Smooth muscle cell (in vitro differentiated cells): ENCODE measurements around the gene SLC22A31. TPM values are rescaled to one million over a fixed set of nuclear protein-coding genes. Genes with fewer than 3 reads are reported as not detected.

Experiments used
- DNase-seq: peaks from one replicate; lab custom pipeline; 2025; ENCODE audit not compliant: unreplicated experiment; lab: John Stamatoyannopoulos, UW
- H2AFZ ChIP-seq: fragments of 200-600 bp; sonication (generic); 2 replicates; pipeline ENCODE4 v1.6.0; 2016; ENCODE audit warnings: antibody characterized with exemption, low read depth, mild to moderate bottlenecking
- H3F3A ChIP-seq: fragments of 200-600 bp; sonication (generic); 2 replicates; pipeline ENCODE4 v1.6.0; 2017; ENCODE audit warnings: antibody characterized with exemption, low read depth
- H3K27ac ChIP-seq: fragments of 200-600 bp; sonication (generic); 2 replicates; pipeline ENCODE4 v1.5.1; 2016; ENCODE audit warnings: low read depth, mild to moderate bottlenecking
- H3K27me3 ChIP-seq: fragments of 200-600 bp; sonication (generic); 2 replicates; pipeline ENCODE4 v1.6.1; 2016; ENCODE audit warnings: low read depth, mild to moderate bottlenecking
- H3K36me3 ChIP-seq: fragments of 200-600 bp; sonication (generic); 2 replicates; pipeline ENCODE4 v1.5.1; 2016; ENCODE audit warnings: low read depth
- H3K4me1 ChIP-seq: fragments of 200-600 bp; sonication (generic); 2 replicates; pipeline ENCODE4 v1.5.1; 2016; ENCODE audit warnings: low read depth
- H3K4me2 ChIP-seq: fragments of 200-600 bp; sonication (generic); 2 replicates; pipeline ENCODE4 v1.6.0; 2016; ENCODE audit warnings: mild to moderate bottlenecking
- H3K4me3 ChIP-seq: fragments of 200-600 bp; sonication (generic); 2 replicates; pipeline ENCODE4 v1.5.1; 2016; ENCODE audit warnings: mild to moderate bottlenecking
- H3K79me2 ChIP-seq: fragments of 200-600 bp; sonication (generic); 2 replicates; pipeline ENCODE4 v1.6.0; 2016; ENCODE audit warnings: low read depth, mild to moderate bottlenecking
- H3K9ac ChIP-seq: fragments of 200-600 bp; sonication (generic); 2 replicates; pipeline ENCODE4 v1.6.0; 2016; ENCODE audit warnings: low read depth
- H3K9me3 ChIP-seq: fragments of 200-600 bp; sonication (generic); replicated peaks from 2 replicates; pipeline ENCODE4 v1.5.1; 2016; ENCODE audit warnings: low read depth
- H4K20me1 ChIP-seq: fragments of 200-600 bp; sonication (generic); 2 replicates; pipeline ENCODE4 v1.6.0; 2016; ENCODE audit warnings: low read depth
- WGBS: methylation state at CpG from one replicate; pipeline ENCODE4 v1.1.7; 2016; ENCODE audit warnings: low lambda C conversion rate; 5-methylcytosine and 5-hydroxymethylcytosine counted together
- polyA plus RNA-seq: library from polyadenylated mRNA; unstranded; fragments of >200 nt; fragmentation: Nextera tagmentation; extraction: Ambion mirVana; gene quantifications from 2 replicates; pipeline ENCODE4 v1.2.1, GENCODE V29; 2016
- total RNA-seq: library from RNA; depleted of rRNA; stranded (reverse); fragments of >200 nt; gene quantifications from 2 replicates; pipeline ENCODE4 v1.2.3, GENCODE V29; 2014
- TF ChIP-seq, protein P1 (sequence below): fragments of 200-600 bp; sonication (generic); IDR thresholded peaks from 2 replicates; pipeline ENCODE4 v1.5.1; 2017; ENCODE audit warnings: borderline replicate concordance, mild to moderate bottlenecking, antibody characterized with exemption; ENCODE audit not compliant: insufficient read depth, poor library complexity, severe bottlenecking

The SLC22A31 gene
- total and polyA plus RNA-seq, 2 experiments from 2014 or later: 0.43 TPM; not detected in 1

- H3K27me3 ChIP-seq: no peaks in the 10 kb centered on the region
- peaks cover 4% of the 10 kb centered on the region for H3K9me3 ChIP-seq
- H3K4me3 ChIP-seq: no peak overlapping the region
- H2AFZ ChIP-seq: no peak overlapping the region
- H4K20me1 ChIP-seq: no peaks in the 10 kb centered on the region
- no peaks in the 10 kb centered on the region for H3F3A ChIP-seq
- no peaks in the 10 kb centered on the region for H3K4me1 ChIP-seq
- no peak overlapping the region for H3K27ac ChIP-seq
- no peak overlapping the region for H3K4me2 ChIP-seq
- no peak for DNase-seq
- H3K79me2 ChIP-seq: no peaks in the 10 kb centered on the region
- TF ChIP-seq, protein P1, sequence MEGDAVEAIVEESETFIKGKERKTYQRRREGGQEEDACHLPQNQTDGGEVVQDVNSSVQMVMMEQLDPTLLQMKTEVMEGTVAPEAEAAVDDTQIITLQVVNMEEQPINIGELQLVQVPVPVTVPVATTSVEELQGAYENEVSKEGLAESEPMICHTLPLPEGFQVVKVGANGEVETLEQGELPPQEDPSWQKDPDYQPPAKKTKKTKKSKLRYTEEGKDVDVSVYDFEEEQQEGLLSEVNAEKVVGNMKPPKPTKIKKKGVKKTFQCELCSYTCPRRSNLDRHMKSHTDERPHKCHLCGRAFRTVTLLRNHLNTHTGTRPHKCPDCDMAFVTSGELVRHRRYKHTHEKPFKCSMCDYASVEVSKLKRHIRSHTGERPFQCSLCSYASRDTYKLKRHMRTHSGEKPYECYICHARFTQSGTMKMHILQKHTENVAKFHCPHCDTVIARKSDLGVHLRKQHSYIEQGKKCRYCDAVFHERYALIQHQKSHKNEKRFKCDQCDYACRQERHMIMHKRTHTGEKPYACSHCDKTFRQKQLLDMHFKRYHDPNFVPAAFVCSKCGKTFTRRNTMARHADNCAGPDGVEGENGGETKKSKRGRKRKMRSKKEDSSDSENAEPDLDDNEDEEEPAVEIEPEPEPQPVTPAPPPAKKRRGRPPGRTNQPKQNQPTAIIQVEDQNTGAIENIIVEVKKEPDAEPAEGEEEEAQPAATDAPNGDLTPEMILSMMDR: no peak
- H3K36me3 ChIP-seq: peaks cover 26% of the 10 kb centered on the region
- WGBS: 98% methylated on average over 16 of the region's 16 CpGs
- H3K9ac ChIP-seq: no peak overlapping the region
Measured at GRCh38 chr16:89233678-89234490, 33.5 kb upstream of the SLC22A31 start.

DNA sequence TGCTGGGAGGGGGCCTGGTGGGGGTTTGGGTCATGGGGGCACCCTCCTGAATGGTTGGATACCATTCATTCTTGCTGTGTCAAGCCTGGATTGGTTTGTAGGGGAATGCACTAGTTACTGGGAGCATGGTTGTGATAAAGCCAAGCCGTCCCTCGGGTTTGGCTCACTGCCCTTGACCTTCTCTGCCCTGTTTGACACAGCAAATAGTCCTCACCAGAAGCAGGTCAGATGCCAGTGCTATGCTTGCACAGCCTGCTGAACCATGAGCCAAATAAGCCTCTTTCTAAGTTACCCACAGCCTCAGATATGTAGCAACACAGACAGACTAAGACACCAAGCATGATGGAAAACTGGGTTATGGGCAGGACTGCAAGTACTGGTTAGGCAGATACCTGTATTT is 31.8 kb upstream of the SLC22A31 start:
- TF ChIP-seq, protein P1: no peak
- no peak for DNase-seq
- Histone ChIP-seq H4K20me1 (no peaks in the 10 kb centered on the region), H3K27me3 (no peaks in the 10 kb centered on the region), H3K4me1 (no peaks in the 10 kb centered on the region), H3K4me2 (no peak overlapping the region), H3K9me3 (peaks cover 22% of the 10 kb centered on the region), H3K9ac (no peak overlapping the region), H3F3A (no peaks in the 10 kb centered on the region), H3K79me2 (peaks cover 4% of the 10 kb centered on the region), H3K4me3 (no peak overlapping the region), H3K27ac (no peak overlapping the region), H2AFZ (no peak overlapping the region), H3K36me3 (peaks cover 44% of the 10 kb centered on the region)
- WGBS: 96% methylated on average over 2 of the region's 2 CpGs

DNA sequence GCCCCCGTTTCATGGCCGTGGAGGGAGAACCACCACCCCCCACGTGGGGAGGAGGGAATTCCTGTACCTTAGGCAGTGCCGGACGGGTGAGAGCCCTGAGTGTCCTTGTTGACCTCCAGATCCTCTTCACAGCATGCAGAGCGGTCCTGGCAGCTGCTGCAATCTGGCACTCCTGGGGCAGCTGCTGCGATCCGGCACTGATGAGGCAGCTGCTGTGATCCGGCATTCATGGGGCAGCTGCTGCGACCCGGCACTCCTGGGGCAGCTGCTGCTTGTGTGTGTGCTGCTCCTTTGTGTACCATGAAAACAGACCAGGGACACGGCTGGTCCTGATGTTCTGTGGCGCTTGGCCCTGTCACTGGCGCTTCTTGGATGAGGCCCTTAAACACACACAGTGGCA is 29.9 kb upstream of the SLC22A31 start:
- Histone ChIP-seq H3K4me3 (no peak overlapping the region), H4K20me1 (no peaks in the 10 kb centered on the region), H3K27ac (no peak overlapping the region), H2AFZ (no peak overlapping the region), H3K9me3 (peaks cover 34% of the 10 kb centered on the region), H3K36me3 (peaks cover 61% of the 10 kb centered on the region), H3K79me2 (peaks cover 4% of the 10 kb centered on the region), H3K9ac (no peak overlapping the region), H3K4me1 (no peaks in the 10 kb centered on the region), H3F3A (no peaks in the 10 kb centered on the region), H3K27me3 (no peaks in the 10 kb centered on the region), H3K4me2 (no peak overlapping the region)
- no peak for DNase-seq
- TF ChIP-seq, protein P1: no peak
- WGBS: 98% methylated on average over 14 of the region's 14 CpGs

GRCh38 chr16:89224665-89225064 is 24.3 kb upstream of the SLC22A31 start:
- Histone ChIP-seq H2AFZ (no peak overlapping the region), H3K4me2 (no peak overlapping the region), H3K4me3 (no peak overlapping the region), H3K27me3 (no peaks in the 10 kb centered on the region), H4K20me1 (no peaks in the 10 kb centered on the region), H3K36me3 (peaks cover 42% of the 10 kb centered on the region), H3K79me2 (peaks cover 11% of the 10 kb centered on the region), H3F3A (no peaks in the 10 kb centered on the region), H3K4me1 (no peaks in the 10 kb centered on the region), H3K9ac (no peak overlapping the region), H3K9me3 (peaks cover 34% of the 10 kb centered on the region), H3K27ac (no peak overlapping the region)
- DNase-seq: no peak
- 99% methylated on average over 10 of the region's 10 CpGs for WGBS
- TF ChIP-seq, protein P1: no peak
